COR-L47 (cell line): Measurements from ENCODE around the gene SRRM2.

Experiments
- DNase-seq: peaks from one replicate; lab custom pipeline; 2025; lab: John Stamatoyannopoulos, UW

SRRM2 gene

GRCh38 chr16:2798723-2799204 lies 46.3 kb downstream of the SRRM2 start:
- DNase-seq: no peak

- DNase-seq: no peak
Measured at GRCh38 chr16:2799205-2799858, 46.9 kb downstream of the SRRM2 start.

GRCh38 chr16:2799859-2800226 lies 47.4 kb downstream of the SRRM2 start:
- no peak for DNase-seq

GRCh38 chr16:2803545-2804195 lies 51.2 kb downstream of the SRRM2 start:
- no peak for DNase-seq

GRCh38 chr16:2804728-2805127 lies 52.3 kb downstream of the SRRM2 start:
- no peak for DNase-seq

GRCh38 chr16:2806286-2806685 lies 53.8 kb downstream of the SRRM2 start:
- no peak for DNase-seq

GRCh38 chr16:2808181-2808580 lies 55.7 kb downstream of the SRRM2 start:
- DNase-seq: no peak

- DNase-seq: no peak
Measured at GRCh38 chr16:2809149-2809760, 56.8 kb downstream of the SRRM2 start.

GRCh38 chr16:2810651-2811050 lies 58.2 kb downstream of the SRRM2 start:
- DNase-seq: no peak

- no peak for DNase-seq
Measured at GRCh38 chr16:2811703-2812471, 59.4 kb downstream of the SRRM2 start.

- DNase-seq: no peak
Measured at GRCh38 chr16:2813771-2814221, 61.4 kb downstream of the SRRM2 start.

- DNase-seq: no peak
Measured at GRCh38 chr16:2814551-2815298, 62.3 kb downstream of the SRRM2 start.

- DNase-seq: no peak
Measured at GRCh38 chr16:2815299-2815771, 62.9 kb downstream of the SRRM2 start.

- DNase-seq: no peak
Measured at GRCh38 chr16:2816751-2817339, 64.4 kb downstream of the SRRM2 start, which contains the start of gene PRSS21. Gene PRSS21, plus strand, starts transcription at chr16:2817237. Its CDS starts 32 bp downstream, at chr16:2817269.

- DNase-seq: no peak
Measured at GRCh38 chr16:2817340-2818271, 65.2 kb downstream of the SRRM2 start.

- no peak for DNase-seq
Measured at GRCh38 chr16:2818272-2818876, 65.9 kb downstream of the SRRM2 start.

- DNase-seq: no peak
Measured at GRCh38 chr16:2819179-2819938, 66.9 kb downstream of the SRRM2 start.

GRCh38 chr16:2819939-2820835 lies 67.7 kb downstream of the SRRM2 start:
- DNase-seq: no peak
